ENCODE results near the gene PBX3. TPM values are rescaled to one million over a fixed set of nuclear protein-coding genes. Genes with fewer than 3 reads are reported as not detected.
A peak's percentile ranks its signal among the peaks of the same experiment; 100 is the strongest.

Gene PBX3
- total RNA-seq, 2 donors from 2014 or later, result 37.5 to 46.1 TPM

- Histone ChIP-seq H3K4me3 (ENCODE audit: low read length) (no peak overlapping the region), H3K27ac (ENCODE audit: low read depth, low read length) (no peak overlapping the region), H3K27me3 (ENCODE audit: control insufficient read depth, insufficient read depth, low read length, poor library complexity, severe bottlenecking) (no peaks in the 10 kb centered on the region), H3K9me3 (ENCODE audit: control insufficient read depth, low read length) (peaks cover 3% of the 10 kb centered on the region), H3K36me3 (ENCODE audit: control insufficient read depth, insufficient read depth, low read length) (no peaks in the 10 kb centered on the region), H3K9ac (ENCODE audit: extremely low read depth, low read length, poor library complexity, severe bottlenecking) (no peak overlapping the region), H3K4me1 (ENCODE audit: control insufficient read depth, insufficient read depth, low read length) (no peaks in the 10 kb centered on the region)
- Mint-ChIP-seq H3K27ac (no peak overlapping the region), H3K4me1 (no peaks in the 10 kb centered on the region), H3K9me3 (peaks cover 31% of the 10 kb centered on the region), H3K27me3 (ENCODE audit: insufficient read depth) (no peaks in the 10 kb centered on the region), H3K4me3 (no peak overlapping the region), H3K36me3 (ENCODE audit: low read depth) (peaks cover 2% of the 10 kb centered on the region)
- no peak for TF ChIP-seq CTCF (conservative IDR thresholded peaks at IDR 0.05)
- 90 to 91% methylated on average over 10 of the region's 10 CpGs for WGBS, 2 experiments (ENCODE audit: insufficient coverage in 1 of 2, insufficient read length in 1 of 2)
- peak; percentile 26 for DNase-seq
Observed at GRCh38 chr9:125973547-125973946, 226.4 kb downstream of the PBX3 start.

GRCh38 chr9:125974705-125975104 is 227.5 kb downstream of the PBX3 start:
- no peak overlapping the region for H3K27ac ChIP-seq (ENCODE audit: low read depth, low read length)
- no peaks in the 10 kb centered on the region for H3K4me1 ChIP-seq (ENCODE audit: control insufficient read depth, insufficient read depth, low read length)
- H3K9ac ChIP-seq (ENCODE audit: extremely low read depth, low read length, poor library complexity, severe bottlenecking), result no peak overlapping the region
- H3K36me3 ChIP-seq (ENCODE audit: control insufficient read depth, insufficient read depth, low read length), result no peaks in the 10 kb centered on the region
- DNase-seq, result no peak
- Mint-ChIP-seq H3K9me3 (peaks cover 38% of the 10 kb centered on the region), H3K4me1 (no peaks in the 10 kb centered on the region), H3K27ac (no peak overlapping the region), H3K27me3 (ENCODE audit: insufficient read depth) (no peaks in the 10 kb centered on the region), H3K36me3 (ENCODE audit: low read depth) (peaks cover 2% of the 10 kb centered on the region), H3K4me3 (no peak overlapping the region)
- WGBS, 2 experiments (ENCODE audit: insufficient coverage in 1 of 2, insufficient read length in 1 of 2), result 94 to 100% methylated on average over 2 to 4 of the region's 4 CpGs
- H3K9me3 ChIP-seq (ENCODE audit: control insufficient read depth, low read length), result peaks cover 12% of the 10 kb centered on the region
- H3K4me3 ChIP-seq (ENCODE audit: low read length), result no peak overlapping the region
- H3K27me3 ChIP-seq (ENCODE audit: control insufficient read depth, insufficient read depth, low read length, poor library complexity, severe bottlenecking), result no peaks in the 10 kb centered on the region
- TF ChIP-seq CTCF (conservative IDR thresholded peaks at IDR 0.05), result no peak

GRCh38 chr9:125977223-125977622 is 230.1 kb downstream of the PBX3 start:
- H3K36me3 Mint-ChIP-seq (ENCODE audit: low read depth), result peaks cover 2% of the 10 kb centered on the region
- no peak overlapping the region for H3K27ac ChIP-seq (ENCODE audit: low read depth, low read length)
- no peak overlapping the region for H3K4me3 ChIP-seq (ENCODE audit: low read length)
- H3K9me3 ChIP-seq (ENCODE audit: control insufficient read depth, low read length), result peaks cover 18% of the 10 kb centered on the region
- no peak overlapping the region for H3K9ac ChIP-seq (ENCODE audit: extremely low read depth, low read length, poor library complexity, severe bottlenecking)
- H3K4me1 Mint-ChIP-seq, result no peaks in the 10 kb centered on the region
- H3K27me3 Mint-ChIP-seq (ENCODE audit: insufficient read depth), result no peaks in the 10 kb centered on the region
- H3K27me3 ChIP-seq (ENCODE audit: control insufficient read depth, insufficient read depth, low read length, poor library complexity, severe bottlenecking), result no peaks in the 10 kb centered on the region
- no peaks in the 10 kb centered on the region for H3K4me1 ChIP-seq (ENCODE audit: control insufficient read depth, insufficient read depth, low read length)
- no peaks in the 10 kb centered on the region for H3K36me3 ChIP-seq (ENCODE audit: control insufficient read depth, insufficient read depth, low read length)
- TF ChIP-seq CTCF (conservative IDR thresholded peaks at IDR 0.05), result no peak
- no peak overlapping the region for H3K4me3 Mint-ChIP-seq
- H3K27ac Mint-ChIP-seq, result no peak overlapping the region
- no peak for DNase-seq
- H3K9me3 Mint-ChIP-seq, result peaks cover 46% of the 10 kb centered on the region
